Measurements from ENCODE around the gene SMIM43.

The SMIM43 gene

GRCh38 chr4:121728798-121729226 lies 36.2 kb downstream of the SMIM43 start:
- ATAC-seq: peak; percentile 59
- TF ChIP-seq SNAI2 (CRISPR knock-in tag; IDR thresholded peaks at IDR 0.05) (no peak), POU6F1 (CRISPR knock-in tag; IDR thresholded peaks at IDR 0.05; ENCODE audit: borderline replicate concordance, low read depth) (no peak), ZFP3 (CRISPR knock-in tag; IDR thresholded peaks at IDR 0.05) (peak; percentile 97), ISL1 (CRISPR knock-in tag; IDR thresholded peaks at IDR 0.05) (no peak)

- TF ChIP-seq ESRRG (CRISPR knock-in tag; IDR thresholded peaks at IDR 0.05): no peak
- TF ChIP-seq CSDC2 (CRISPR knock-in tag; IDR thresholded peaks at IDR 0.05): no peak
- ATAC-seq: peak; percentile 72
Observed at GRCh38 chr4:121728066-121728465, 36.9 kb downstream of the SMIM43 start.

- ATAC-seq: peak; percentile 82
- TF ChIP-seq ISL1 (CRISPR knock-in tag; IDR thresholded peaks at IDR 0.05) (no peak), ZFP30 (CRISPR knock-in tag; IDR thresholded peaks at IDR 0.05) (no peak), CSDC2 (CRISPR knock-in tag; IDR thresholded peaks at IDR 0.05) (no peak), ZNF565 (CRISPR knock-in tag; conservative IDR thresholded peaks at IDR 0.05; ENCODE audit: low read depth) (no peak), PATZ1 (CRISPR knock-in tag; IDR thresholded peaks at IDR 0.05; ENCODE audit: borderline replicate concordance) (no peak), RARB (CRISPR knock-in tag; IDR thresholded peaks at IDR 0.05) (no peak), ZC3H10 (CRISPR knock-in tag; IDR thresholded peaks at IDR 0.05) (no peak), OSR1 (CRISPR knock-in tag; IDR thresholded peaks at IDR 0.05) (no peak), TCF4 (CRISPR knock-in tag; IDR thresholded peaks at IDR 0.05; ENCODE audit: borderline replicate concordance) (no peak), PPARA (CRISPR knock-in tag; IDR thresholded peaks at IDR 0.05; ENCODE audit: borderline replicate concordance) (no peak), GLIS3 (CRISPR knock-in tag; IDR thresholded peaks at IDR 0.05) (no peak), ZFP3 (CRISPR knock-in tag; IDR thresholded peaks at IDR 0.05) (no peak), TOX (CRISPR knock-in tag; IDR thresholded peaks at IDR 0.05; ENCODE audit: borderline replicate concordance) (no peak), ARNTL (CRISPR knock-in tag; IDR thresholded peaks at IDR 0.05; ENCODE audit: borderline replicate concordance, low read depth) (no peak), ESRRG (CRISPR knock-in tag; IDR thresholded peaks at IDR 0.05) (no peak), POU6F1 (CRISPR knock-in tag; IDR thresholded peaks at IDR 0.05; ENCODE audit: borderline replicate concordance, low read depth) (no peak), SNAI2 (CRISPR knock-in tag; IDR thresholded peaks at IDR 0.05) (no peak), ZNF70 (CRISPR knock-in tag; IDR thresholded peaks at IDR 0.05) (no peak)
Observed at GRCh38 chr4:121726642-121727268, 38.2 kb downstream of the SMIM43 start.

GRCh38 chr4:121724671-121725070 lies 40.3 kb downstream of the SMIM43 start:
- TF ChIP-seq PATZ1 (CRISPR knock-in tag; IDR thresholded peaks at IDR 0.05; ENCODE audit: borderline replicate concordance) (no peak), BACH2 (CRISPR knock-in tag; IDR thresholded peaks at IDR 0.05; ENCODE audit: borderline replicate concordance) (no peak), GLIS3 (CRISPR knock-in tag; IDR thresholded peaks at IDR 0.05) (no peak), ZNF70 (CRISPR knock-in tag; IDR thresholded peaks at IDR 0.05) (no peak), ARNTL (CRISPR knock-in tag; IDR thresholded peaks at IDR 0.05; ENCODE audit: borderline replicate concordance, low read depth) (no peak), RARB (CRISPR knock-in tag; IDR thresholded peaks at IDR 0.05) (no peak), ESRRG (CRISPR knock-in tag; IDR thresholded peaks at IDR 0.05) (no peak), CREB5 (CRISPR knock-in tag; IDR thresholded peaks at IDR 0.05; ENCODE audit: low read depth) (no peak), TCF4 (CRISPR knock-in tag; IDR thresholded peaks at IDR 0.05; ENCODE audit: borderline replicate concordance) (no peak), SNAI2 (CRISPR knock-in tag; IDR thresholded peaks at IDR 0.05) (no peak)
- no peak for ATAC-seq

Data from SK-N-SH treated with all-trans-retinoic acid at 6 μM for 48 hours (cell line).